ENCODE results near the gene FGB.
"Not testable (repeated sequence)": the region's sequence is repeated elsewhere in the genome, so short reads cannot be mapped to it uniquely, and the experiment has no call there.

The FGB gene

DNA sequence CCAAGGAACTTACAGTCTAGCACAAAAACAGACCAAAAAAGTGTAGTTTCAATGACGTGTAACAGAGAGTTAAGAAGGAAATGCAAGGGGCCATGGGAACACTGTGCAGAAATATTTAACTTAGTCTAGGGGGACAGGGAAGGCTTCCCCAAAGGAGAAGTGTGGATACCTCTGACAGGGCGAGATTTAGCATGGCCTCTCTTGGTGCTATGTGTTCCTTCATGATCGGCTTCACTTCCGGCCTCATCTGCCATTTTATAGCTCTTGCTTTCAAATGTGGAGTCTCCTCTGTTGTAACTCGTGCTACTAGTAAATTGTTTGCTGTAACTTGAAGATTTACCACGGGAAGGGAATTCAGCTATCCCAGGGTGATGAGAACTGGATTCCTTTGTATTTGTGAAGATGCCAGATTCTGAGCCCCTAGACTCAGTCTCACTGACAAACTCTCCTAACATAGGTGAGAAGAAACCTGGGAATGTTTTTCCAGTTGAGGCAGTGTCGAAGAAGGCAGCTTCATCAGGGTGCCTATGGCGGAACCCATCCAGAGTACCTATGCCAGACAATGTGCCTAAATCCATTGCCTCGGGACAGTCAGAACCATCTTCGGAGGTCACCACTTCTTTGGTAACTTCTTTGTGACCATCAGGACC lies 22.7 kb downstream of the FGB start:
- Histone ChIP-seq H3K36me3 (ENCODE audit: control insufficient read depth, insufficient read depth, low read length) (no peaks in the 10 kb centered on the region), H3K9ac (ENCODE audit: low read length) (no peak overlapping the region), H3K4me3 (ENCODE audit: low read depth, low read length) (no peak overlapping the region), H3K27ac (ENCODE audit: low read depth, low read length) (no peak overlapping the region), H3K4me1 (ENCODE audit: control insufficient read depth, insufficient read depth, low read length) (peaks cover 4% of the 10 kb centered on the region), H3K27me3 (ENCODE audit: control insufficient read depth, insufficient read depth, low read length) (no peaks in the 10 kb centered on the region), H3K9me3 (ENCODE audit: control insufficient read depth, insufficient read depth, low read depth, low read length) (no peaks in the 10 kb centered on the region)

DNA sequence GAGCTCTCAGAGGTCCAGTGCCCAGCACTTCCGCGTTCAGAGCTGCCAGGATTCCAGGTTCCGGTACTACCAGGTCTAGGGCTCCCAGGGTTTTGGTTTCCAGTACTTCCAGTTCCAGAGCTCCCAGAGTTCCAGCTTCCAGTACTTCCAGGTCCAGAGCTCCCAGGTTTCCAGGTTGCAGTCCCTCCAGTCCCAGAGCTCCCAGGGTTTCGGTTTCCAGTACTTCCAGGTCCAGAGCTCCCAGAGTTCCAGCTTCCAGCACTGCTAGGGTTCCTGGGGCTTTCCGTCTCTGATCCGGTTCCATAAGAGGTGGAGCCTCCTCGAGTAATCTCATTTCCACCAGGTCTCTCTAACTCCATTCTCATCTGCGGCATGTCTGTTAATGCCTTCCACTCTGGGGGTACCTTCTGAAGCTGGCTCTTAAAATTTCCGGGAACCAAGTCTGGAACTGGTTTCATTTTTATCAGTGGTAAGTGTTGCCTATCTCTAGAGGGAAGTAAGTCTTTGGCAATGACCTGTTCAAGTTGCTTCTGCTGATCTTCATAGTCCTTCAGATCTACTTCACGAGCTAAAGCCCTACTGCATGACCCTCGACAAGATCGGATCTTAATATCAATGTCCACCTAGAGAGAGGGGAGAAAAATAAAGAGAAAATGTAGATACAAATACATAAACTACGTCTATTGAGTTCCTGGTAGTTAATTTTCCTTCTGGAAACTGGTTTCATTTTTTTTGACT lies 23.7 kb downstream of the FGB start:
- H3K27ac ChIP-seq (ENCODE audit: low read depth, low read length), result no peak overlapping the region
- no peaks in the 10 kb centered on the region for H3K27me3 ChIP-seq (ENCODE audit: control insufficient read depth, insufficient read depth, low read length)
- no peaks in the 10 kb centered on the region for H3K9me3 ChIP-seq (ENCODE audit: control insufficient read depth, insufficient read depth, low read depth, low read length)
- H3K4me1 ChIP-seq (ENCODE audit: control insufficient read depth, insufficient read depth, low read length), result peaks cover 8% of the 10 kb centered on the region
- no peak overlapping the region for H3K9ac ChIP-seq (ENCODE audit: low read length)
- H3K36me3 ChIP-seq (ENCODE audit: control insufficient read depth, insufficient read depth, low read length), result no peaks in the 10 kb centered on the region
- H3K4me3 ChIP-seq (ENCODE audit: low read depth, low read length), result no peak overlapping the region

DNA sequence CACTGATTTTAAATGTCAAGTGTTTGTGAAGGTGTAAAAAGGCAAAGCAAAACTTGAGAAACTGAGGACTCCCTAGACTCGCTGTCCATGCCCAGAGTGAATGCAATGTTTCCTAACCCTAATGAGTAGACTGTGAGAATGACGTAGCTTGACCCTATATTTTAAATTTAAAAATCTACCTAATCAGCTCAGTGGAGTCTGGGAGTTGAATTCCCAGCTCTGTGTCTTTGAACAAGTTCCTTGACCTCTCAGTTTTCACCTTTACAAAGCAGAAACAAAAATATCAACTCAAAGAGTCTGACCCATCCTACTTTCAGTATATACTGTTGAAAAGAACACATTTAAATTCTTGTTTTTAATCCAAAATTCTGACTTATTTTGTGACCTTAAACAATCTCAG lies 25.4 kb downstream of the FGB start:
- Histone ChIP-seq H3K4me1 (ENCODE audit: control insufficient read depth, insufficient read depth, low read length) (peaks cover 8% of the 10 kb centered on the region), H3K36me3 (ENCODE audit: control insufficient read depth, insufficient read depth, low read length) (no peaks in the 10 kb centered on the region), H3K27ac (ENCODE audit: low read depth, low read length) (no peak overlapping the region), H3K9me3 (ENCODE audit: control insufficient read depth, insufficient read depth, low read depth, low read length) (no peaks in the 10 kb centered on the region), H3K27me3 (ENCODE audit: control insufficient read depth, insufficient read depth, low read length) (no peaks in the 10 kb centered on the region), H3K4me3 (ENCODE audit: low read depth, low read length) (no peak overlapping the region), H3K9ac (ENCODE audit: low read length) (no peak overlapping the region)

DNA sequence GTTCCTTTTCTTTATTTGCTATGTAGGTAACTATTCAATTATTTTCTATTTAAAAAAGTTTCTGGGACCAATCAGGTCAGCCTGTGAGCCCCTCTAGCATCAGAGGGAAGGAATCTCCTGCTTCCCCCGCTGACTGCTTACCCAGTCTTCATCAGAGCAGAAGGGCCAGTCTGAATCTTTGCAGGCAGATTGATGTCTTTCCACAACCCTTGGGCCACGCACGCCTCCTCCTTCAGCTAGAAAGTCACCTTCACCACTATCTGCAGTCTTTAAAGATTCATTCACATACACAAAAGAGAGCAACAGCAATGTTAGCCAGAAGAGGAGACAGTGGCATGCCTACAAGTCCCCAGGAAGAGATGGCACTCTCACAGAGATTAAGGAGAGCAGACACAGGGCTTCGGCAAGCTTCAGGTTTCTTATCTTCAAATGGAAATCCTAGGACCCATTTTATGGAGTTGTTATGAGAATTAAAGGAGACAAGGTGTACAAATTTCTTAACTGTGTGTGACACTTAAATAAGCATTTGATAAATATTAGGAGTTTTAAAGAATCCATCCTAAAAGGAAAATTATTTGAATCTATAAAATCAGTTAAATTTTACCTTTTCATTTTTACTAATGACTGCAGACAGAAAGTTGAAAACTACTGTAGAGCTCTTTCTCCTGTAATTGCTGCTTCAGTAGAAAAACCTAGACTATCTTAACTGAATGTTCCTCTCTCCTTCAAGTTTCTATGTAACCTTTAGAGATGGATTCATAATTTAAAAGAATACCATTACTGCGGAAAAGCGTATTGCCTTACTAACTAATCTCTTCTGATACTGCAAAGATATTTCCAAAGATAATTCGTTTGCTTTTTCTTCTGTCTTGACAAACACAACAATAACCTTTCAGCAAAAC lies 26.7 kb downstream of the FGB start:
- H3K27ac ChIP-seq (ENCODE audit: low read depth, low read length), result no peak overlapping the region
- H3K9me3 ChIP-seq (ENCODE audit: control insufficient read depth, insufficient read depth, low read depth, low read length), result no peaks in the 10 kb centered on the region
- no peaks in the 10 kb centered on the region for H3K27me3 ChIP-seq (ENCODE audit: control insufficient read depth, insufficient read depth, low read length)
- H3K4me1 ChIP-seq (ENCODE audit: control insufficient read depth, insufficient read depth, low read length), result peaks cover 8% of the 10 kb centered on the region
- no peaks in the 10 kb centered on the region for H3K36me3 ChIP-seq (ENCODE audit: control insufficient read depth, insufficient read depth, low read length)
- H3K9ac ChIP-seq (ENCODE audit: low read length), result no peak overlapping the region
- no peak overlapping the region for H3K4me3 ChIP-seq (ENCODE audit: low read depth, low read length)

DNA sequence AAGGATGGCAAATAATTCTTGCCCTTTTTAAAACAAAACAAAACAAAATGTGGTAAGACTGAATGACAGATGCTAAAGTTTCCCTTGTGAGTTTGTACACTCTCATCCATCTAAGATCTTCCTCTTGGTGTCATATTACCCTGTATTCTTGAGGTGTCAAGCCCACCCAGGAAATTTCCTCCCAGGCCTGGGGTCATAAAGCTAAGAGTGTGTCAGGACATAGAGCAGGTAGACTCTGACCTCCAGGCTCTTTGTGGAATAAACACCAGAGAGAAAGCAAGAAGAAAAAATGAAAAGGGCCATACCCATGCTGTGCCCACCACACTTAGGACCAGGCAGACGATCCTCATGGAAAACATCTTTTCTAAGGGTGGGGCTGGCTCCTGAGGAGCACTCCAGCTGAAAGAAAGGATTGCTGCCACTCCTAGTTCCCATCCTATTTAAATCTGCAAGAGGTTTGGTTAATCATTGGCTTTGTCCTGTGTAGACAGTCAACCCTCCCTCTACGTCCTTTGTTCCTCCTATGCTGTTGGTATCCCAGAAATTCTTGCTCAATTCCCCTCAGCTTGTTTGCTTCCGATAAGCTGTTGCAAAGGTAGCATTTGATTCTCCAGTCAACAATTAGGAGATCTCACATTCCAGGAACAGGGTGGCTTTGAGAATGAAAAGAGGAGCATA lies 27.7 kb downstream of the FGB start, which contains the start of gene FGA:
FGA (minus strand) TSS at position 414 of the 678 bp plus-strand sequence; CDS start at position 359, 55 bp downstream.
- Histone ChIP-seq H3K36me3 (ENCODE audit: control insufficient read depth, insufficient read depth, low read length) (no peaks in the 10 kb centered on the region), H3K27me3 (ENCODE audit: control insufficient read depth, insufficient read depth, low read length) (no peaks in the 10 kb centered on the region), H3K27ac (ENCODE audit: low read depth, low read length) (no peak within 1 kb of the TSS), H3K4me3 (ENCODE audit: low read depth, low read length) (no peak within 1 kb of the TSS), H3K9ac (ENCODE audit: low read length) (no peak within 1 kb of the TSS), H3K9me3 (ENCODE audit: control insufficient read depth, insufficient read depth, low read depth, low read length) (no peaks in the 10 kb centered on the region), H3K4me1 (ENCODE audit: control insufficient read depth, insufficient read depth, low read length) (peaks cover 8% of the 10 kb centered on the region)

DNA sequence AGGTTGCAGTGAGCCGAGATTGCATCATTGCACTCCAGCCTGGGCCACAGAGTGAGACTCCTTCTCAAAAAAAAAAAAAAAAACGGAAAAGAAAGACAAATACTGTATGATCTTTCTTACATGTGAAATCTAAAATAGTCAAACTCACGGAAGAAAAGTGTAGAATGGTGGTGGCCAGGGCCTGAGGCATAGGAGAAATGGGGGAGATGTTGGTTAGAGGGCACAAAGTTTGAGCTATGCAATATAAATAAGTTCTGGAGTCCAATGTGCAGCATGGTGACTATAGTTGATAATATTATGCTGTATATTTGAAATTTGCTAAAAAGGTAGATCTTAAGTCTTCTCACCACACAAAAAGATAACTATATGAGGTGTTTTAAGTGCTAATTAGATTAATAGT lies 29.1 kb downstream of the FGB start:
- Histone ChIP-seq H3K4me1 (ENCODE audit: control insufficient read depth, insufficient read depth, low read length) (peaks cover 8% of the 10 kb centered on the region), H3K9ac (ENCODE audit: low read length) (no peak overlapping the region)

DNA sequence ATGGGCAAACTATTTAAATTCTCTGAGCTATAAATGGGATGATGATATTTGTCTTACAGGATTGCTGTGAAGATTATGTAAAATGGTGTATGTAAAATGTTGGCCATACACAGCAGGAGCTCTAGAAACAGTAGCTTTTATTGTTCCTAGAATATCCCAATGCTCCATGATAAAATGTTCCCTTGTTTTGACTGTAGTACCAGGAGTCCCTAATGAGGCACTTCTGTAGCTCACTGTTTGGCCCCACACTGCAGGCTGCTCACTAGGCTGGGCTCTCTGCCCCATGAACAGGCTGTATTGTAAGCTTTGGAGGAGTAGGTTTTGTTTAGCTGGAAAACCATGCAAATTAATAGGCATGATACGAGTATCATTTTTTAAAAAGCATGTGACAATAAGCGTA lies 31.1 kb downstream of the FGB start:
- Histone ChIP-seq H3K9ac (ENCODE audit: low read length) (no peak overlapping the region), H3K4me3 (ENCODE audit: low read depth, low read length) (no peak overlapping the region), H3K27ac (ENCODE audit: low read depth, low read length) (no peak overlapping the region), H3K9me3 (ENCODE audit: control insufficient read depth, insufficient read depth, low read depth, low read length) (no peaks in the 10 kb centered on the region), H3K27me3 (ENCODE audit: control insufficient read depth, insufficient read depth, low read length) (no peaks in the 10 kb centered on the region), H3K4me1 (ENCODE audit: control insufficient read depth, insufficient read depth, low read length) (peaks cover 8% of the 10 kb centered on the region), H3K36me3 (ENCODE audit: control insufficient read depth, insufficient read depth, low read length) (no peaks in the 10 kb centered on the region)

More for the DNA sequence above, 29.1 kb downstream of the FGB start:
- Histone ChIP-seq H3K4me3 (ENCODE audit: low read depth, low read length) (no peak overlapping the region), H3K9me3 (ENCODE audit: control insufficient read depth, insufficient read depth, low read depth, low read length) (no peaks in the 10 kb centered on the region), H3K27me3 (ENCODE audit: control insufficient read depth, insufficient read depth, low read length) (no peaks in the 10 kb centered on the region), H3K27ac (ENCODE audit: low read depth, low read length) (no peak overlapping the region), H3K36me3 (ENCODE audit: control insufficient read depth, insufficient read depth, low read length) (no peaks in the 10 kb centered on the region)

DNA sequence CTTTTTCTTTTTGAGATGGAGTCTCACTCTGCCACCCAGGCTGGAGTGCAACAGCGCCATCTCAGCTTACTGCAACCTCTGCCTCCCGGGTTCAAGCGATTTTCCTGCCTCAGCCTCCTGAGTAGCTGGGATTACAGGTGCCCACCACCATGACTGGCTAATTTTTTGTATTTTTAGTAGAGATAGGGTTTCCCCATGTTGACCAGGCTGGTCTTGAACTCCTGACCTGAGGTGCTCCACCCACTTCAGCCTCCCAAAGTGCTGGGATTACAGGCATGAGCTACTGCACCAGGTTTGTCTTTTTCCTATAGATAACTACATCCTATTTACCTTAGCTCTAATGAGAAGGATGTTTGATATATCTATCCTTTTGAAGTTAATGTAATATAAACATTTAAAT lies 31.5 kb downstream of the FGB start:
- H3K27me3 ChIP-seq (ENCODE audit: control insufficient read depth, insufficient read depth, low read length); H3K4me3 ChIP-seq (ENCODE audit: low read depth, low read length); H3K4me1 ChIP-seq (ENCODE audit: control insufficient read depth, insufficient read depth, low read length); H3K9me3 ChIP-seq (ENCODE audit: control insufficient read depth, insufficient read depth, low read depth, low read length); H3K27ac ChIP-seq (ENCODE audit: low read depth, low read length); H3K9ac ChIP-seq (ENCODE audit: low read length); H3K36me3 ChIP-seq (ENCODE audit: control insufficient read depth, insufficient read depth, low read length): not testable (repeated sequence)

DNA sequence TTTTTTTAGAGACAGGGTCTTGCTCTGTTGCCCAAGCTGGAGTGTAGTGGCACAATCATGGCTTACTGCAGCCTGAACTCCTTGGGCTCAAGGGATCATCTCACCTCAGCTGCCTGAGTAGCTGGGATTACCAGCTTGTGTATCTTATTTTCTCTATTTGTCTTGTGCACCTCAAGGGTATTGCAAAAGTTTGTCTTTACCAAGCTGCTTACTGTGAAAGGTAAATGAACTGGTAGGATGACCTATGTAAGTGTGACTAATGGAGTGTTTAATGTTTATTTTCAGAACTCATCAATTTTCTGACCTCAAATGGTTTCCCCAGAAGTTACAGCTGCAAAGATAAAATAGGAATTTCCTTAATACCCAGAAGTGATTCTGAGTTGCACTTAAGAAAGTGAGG lies 33.0 kb downstream of the FGB start:
- no peaks in the 10 kb centered on the region for H3K9me3 ChIP-seq (ENCODE audit: control insufficient read depth, insufficient read depth, low read depth, low read length)

DNA sequence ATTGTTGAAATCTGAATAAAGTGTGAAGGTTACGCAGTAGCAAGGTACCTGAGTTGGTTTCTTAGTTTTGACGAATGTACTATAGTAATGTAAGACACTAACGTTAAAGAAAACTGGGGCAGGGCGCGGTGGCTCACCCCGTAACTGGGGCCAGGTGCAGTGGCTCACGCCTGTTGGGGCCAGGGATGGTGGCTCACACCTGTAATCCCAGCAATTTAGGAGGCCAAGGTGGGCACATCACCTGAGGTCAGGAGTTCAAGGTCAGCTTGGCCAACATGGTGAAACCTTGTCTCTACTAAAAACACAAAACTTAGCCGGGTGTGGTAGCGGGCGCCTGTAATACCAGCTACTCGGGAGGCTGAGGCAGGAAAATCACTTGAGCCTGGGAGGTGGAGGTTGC lies 34.5 kb downstream of the FGB start:
- not testable (repeated sequence) for H3K4me1 ChIP-seq (ENCODE audit: control insufficient read depth, insufficient read depth, low read length); H3K4me3 ChIP-seq (ENCODE audit: low read depth, low read length); H3K36me3 ChIP-seq (ENCODE audit: control insufficient read depth, insufficient read depth, low read length); H3K27me3 ChIP-seq (ENCODE audit: control insufficient read depth, insufficient read depth, low read length); H3K9me3 ChIP-seq (ENCODE audit: control insufficient read depth, insufficient read depth, low read depth, low read length); H3K27ac ChIP-seq (ENCODE audit: low read depth, low read length); H3K9ac ChIP-seq (ENCODE audit: low read length)

More for the DNA sequence above, 33.0 kb downstream of the FGB start:
- Histone ChIP-seq H3K36me3 (ENCODE audit: control insufficient read depth, insufficient read depth, low read length) (no peaks in the 10 kb centered on the region), H3K4me3 (ENCODE audit: low read depth, low read length) (no peak overlapping the region), H3K27me3 (ENCODE audit: control insufficient read depth, insufficient read depth, low read length) (no peaks in the 10 kb centered on the region), H3K9ac (ENCODE audit: low read length) (no peak overlapping the region), H3K27ac (ENCODE audit: low read depth, low read length) (no peak overlapping the region), H3K4me1 (ENCODE audit: control insufficient read depth, insufficient read depth, low read length) (0 out of 2 replicates have a peak, but pooled peaks cover under 1% of the 10 kb centered on the region)
